GM10266 (cell line): Measurements from ENCODE around the gene AMPD3.

ENCODE experiments used
- DNase-seq: peaks from one replicate; pipeline ENCODE4 v3.0.0; 2012; ENCODE audit errors: extremely low spot score
- TF ChIP-seq, protein P1 (sequence below): IDR thresholded peaks from 2 replicates; pipeline ENCODE4 v1.5.1; 2012; ENCODE audit warnings: mild to moderate bottlenecking, low read depth; ENCODE audit not compliant: control insufficient read depth, insufficient read depth; ENCODE audit errors: missing control alignments

AMPD3 gene

DNA sequence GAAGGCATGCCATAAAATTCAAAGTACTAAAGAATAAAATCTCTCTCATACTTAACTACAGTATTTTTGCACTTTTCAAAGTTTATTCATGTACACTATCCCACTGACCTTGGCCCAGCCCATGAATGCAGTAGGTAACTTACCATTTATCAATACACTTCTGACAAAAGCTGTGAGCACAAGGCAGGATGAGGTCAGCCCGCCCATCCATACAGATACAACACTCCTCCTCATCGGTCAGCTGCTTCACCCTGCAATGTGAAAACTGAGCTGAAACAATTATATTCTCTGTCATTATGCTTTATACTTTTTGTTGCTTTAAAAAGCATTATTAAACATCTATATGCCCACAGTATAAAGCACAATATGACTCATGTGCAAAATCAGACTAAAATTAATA lies 63.8 kb downstream of the AMPD3 start:
- no peak for DNase-seq

DNA sequence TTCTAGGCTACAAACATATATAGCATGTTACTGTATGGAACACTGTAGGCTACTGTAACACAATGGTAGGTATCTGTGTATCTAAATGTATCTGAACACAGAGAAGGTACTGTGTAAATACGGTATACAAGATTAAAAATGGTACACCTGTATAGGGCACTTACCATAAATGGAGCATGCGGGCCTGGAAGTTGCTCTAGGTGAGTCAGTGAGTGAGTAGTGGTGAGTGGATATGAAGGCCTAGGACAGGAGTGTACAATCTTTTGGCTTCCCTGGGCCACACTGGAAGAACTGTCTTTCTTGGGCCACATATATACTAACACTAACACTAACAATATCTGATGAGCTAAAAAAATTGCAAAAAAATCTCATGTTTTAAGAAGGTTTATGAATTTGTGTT lies 64.6 kb downstream of the AMPD3 start:
- TF ChIP-seq, protein P1, sequence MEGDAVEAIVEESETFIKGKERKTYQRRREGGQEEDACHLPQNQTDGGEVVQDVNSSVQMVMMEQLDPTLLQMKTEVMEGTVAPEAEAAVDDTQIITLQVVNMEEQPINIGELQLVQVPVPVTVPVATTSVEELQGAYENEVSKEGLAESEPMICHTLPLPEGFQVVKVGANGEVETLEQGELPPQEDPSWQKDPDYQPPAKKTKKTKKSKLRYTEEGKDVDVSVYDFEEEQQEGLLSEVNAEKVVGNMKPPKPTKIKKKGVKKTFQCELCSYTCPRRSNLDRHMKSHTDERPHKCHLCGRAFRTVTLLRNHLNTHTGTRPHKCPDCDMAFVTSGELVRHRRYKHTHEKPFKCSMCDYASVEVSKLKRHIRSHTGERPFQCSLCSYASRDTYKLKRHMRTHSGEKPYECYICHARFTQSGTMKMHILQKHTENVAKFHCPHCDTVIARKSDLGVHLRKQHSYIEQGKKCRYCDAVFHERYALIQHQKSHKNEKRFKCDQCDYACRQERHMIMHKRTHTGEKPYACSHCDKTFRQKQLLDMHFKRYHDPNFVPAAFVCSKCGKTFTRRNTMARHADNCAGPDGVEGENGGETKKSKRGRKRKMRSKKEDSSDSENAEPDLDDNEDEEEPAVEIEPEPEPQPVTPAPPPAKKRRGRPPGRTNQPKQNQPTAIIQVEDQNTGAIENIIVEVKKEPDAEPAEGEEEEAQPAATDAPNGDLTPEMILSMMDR: no peak
- no peak for DNase-seq

More for the DNA sequence above, 63.8 kb downstream of the AMPD3 start:
- TF ChIP-seq, protein P1: no peak

DNA sequence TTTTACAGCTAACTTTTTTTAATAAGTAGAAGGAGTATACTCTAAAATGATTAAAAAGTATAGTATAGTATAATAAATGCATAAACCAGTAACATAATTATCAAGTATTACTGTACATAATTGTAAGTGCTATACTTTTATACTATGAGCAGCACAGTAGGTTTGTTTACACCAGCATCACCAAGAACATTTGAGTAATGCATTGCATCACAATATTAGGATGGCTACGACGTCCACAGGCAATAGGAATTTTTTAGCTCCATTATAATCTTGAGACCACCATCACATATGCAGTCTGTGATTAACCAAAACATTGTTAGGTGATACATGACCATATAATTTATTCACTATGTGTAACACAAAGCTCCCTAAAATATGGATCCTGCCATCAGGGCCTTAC lies 65.5 kb downstream of the AMPD3 start:
- TF ChIP-seq, protein P1: no peak
- DNase-seq: no peak

DNA sequence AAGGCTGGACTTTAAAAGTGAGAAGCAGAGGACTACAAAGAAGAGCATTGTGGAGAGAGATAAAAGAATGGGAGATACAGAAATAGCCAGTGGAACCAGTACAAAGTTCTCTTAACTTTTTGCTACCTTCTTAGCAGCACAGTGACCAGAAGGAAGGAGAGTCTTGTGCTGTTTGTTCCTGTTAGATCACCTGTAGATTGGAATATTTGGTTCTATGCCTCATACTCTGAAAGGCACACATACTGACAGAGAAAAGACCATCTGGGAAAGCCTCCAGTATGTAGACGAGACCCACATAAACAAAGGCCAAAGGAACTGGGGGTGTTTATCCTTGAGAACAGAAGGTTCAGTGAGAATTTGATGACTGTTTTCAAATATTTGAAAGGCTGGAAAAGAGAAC lies 67.2 kb downstream of the AMPD3 start:
- no peak for DNase-seq
- TF ChIP-seq, protein P1: no peak

DNA sequence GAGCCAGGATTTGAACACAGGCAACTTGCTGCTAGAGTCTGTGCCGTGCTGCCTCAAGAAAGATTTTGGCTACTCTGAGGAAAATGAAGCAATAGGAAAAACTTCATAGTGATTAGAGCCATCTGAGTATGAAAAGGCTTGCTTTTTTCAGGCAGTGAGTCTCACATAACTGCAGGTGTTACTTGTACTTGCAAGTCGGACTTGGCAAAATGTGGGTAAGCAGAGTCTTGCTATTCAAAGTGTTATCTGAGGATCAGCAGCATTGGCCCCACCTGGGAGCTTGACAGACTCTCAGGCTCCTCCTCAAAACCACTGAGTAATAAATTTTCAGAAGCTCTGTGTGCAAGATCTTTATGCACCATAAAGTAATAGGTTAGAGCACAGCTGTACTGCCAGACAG lies 67.9 kb downstream of the AMPD3 start:
- TF ChIP-seq, protein P1: no peak

DNA sequence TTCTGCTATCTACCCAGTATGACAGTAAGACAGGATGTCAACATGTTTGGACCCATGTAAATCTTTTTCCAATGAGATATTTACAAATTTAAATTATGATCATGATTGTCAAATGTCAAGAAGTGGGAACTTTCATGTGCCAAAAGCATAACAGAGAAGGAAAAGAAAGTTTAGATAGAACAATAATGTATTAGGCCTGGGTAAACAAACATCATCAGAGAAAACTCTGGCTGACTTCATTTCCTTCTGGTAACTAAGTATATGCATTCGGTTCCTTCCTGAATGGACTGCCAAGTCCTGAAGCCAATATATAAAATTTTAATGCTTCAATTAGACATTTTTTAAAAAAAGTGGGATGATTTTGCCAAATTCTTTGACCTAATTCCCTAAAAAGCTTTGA lies 69.4 kb downstream of the AMPD3 start:
- TF ChIP-seq, protein P1: no peak
- no peak for DNase-seq

More for the DNA sequence above, 67.9 kb downstream of the AMPD3 start:
- DNase-seq: no peak

DNA sequence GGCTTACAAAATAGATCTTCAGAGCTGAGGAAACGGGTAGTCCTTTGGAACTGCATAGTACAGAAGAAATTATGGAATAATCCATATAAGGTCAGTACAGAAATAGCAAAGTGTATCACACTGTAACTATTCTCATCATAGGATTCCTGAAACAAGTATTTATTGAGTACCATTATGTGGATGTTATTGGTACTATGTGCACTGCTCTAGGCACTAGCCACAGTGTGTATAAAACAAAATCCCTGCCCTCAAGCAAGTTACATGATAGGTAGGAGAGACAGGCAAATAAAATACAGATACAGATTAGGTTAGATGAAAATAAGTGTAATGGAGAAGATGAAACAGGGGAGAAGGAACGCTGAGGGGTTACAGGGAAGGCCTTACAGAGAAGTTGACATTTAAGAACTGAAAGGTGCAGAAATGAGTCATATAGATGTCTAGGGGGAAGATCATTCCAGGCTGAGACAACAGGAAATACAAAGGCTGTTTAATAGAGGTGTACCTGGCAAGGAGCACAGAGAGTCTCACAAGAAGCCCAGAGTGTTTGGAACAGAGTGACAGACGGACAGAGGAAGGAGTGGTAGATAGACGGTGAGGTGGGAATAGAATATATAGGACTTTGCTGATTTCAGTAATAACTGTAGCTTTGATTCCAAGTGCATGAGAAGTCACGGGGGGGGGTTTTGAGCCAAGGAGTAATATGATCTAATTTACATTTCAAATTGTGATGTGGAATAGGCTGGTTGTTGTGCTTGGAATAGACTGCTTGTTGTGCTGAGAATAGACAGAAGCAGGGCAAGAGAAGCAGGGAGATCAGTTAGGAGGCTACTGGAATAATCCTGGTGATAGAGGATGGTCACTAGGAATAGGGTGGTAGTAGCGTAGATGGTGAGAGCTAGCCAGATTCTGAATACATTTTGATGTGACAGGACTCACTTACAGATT lies 72.2 kb downstream of the AMPD3 start:
- TF ChIP-seq, protein P1: no peak
- no peak for DNase-seq
